ENCODE data around the gene PCDHGA1. TPM values are rescaled to one million over a fixed set of nuclear protein-coding genes. Genes with fewer than 3 reads are reported as not detected.

The PCDHGA1 gene
- total RNA-seq, 5 donors from 2014 or later (not counting 1 experiment from before 2014, with no cell fraction given): 0.16 to 0.38 (median 0.31) TPM; not detected in 1

DNA sequence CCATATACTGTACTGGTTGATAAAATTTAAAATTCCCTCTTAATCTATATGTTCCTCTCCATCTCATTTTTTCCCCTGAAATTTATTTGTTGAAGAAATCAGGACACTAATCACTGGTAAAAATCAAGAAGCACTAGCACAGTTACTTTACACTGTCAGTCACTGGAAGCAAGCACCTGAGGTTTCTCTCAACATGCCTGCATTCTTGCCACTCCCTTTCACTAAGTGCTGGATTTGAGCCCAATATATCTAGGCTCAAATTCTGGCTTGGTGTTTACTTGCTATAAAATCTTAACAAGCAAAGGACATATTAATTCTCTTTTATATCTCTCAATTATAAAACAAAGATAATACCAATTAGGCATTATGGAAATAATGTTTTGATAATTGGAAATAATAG lies 229.8 kb downstream of the PCDHGA1 start:
- no peak overlapping the region for H3K27ac ChIP-seq (ENCODE audit: low read length)
- CTCF ChIA-PET: interaction anchor here in 1 of 2 donors (0.7 kb wide), 1 partner anchor 28 kb away, joined by 5 read pairs; no protein-coding TSS in a partner anchor
- H3K4me1 Mint-ChIP-seq: peaks cover 38 to 48% (median 47%) of the 10 kb centered on the region in 3 donors

DNA sequence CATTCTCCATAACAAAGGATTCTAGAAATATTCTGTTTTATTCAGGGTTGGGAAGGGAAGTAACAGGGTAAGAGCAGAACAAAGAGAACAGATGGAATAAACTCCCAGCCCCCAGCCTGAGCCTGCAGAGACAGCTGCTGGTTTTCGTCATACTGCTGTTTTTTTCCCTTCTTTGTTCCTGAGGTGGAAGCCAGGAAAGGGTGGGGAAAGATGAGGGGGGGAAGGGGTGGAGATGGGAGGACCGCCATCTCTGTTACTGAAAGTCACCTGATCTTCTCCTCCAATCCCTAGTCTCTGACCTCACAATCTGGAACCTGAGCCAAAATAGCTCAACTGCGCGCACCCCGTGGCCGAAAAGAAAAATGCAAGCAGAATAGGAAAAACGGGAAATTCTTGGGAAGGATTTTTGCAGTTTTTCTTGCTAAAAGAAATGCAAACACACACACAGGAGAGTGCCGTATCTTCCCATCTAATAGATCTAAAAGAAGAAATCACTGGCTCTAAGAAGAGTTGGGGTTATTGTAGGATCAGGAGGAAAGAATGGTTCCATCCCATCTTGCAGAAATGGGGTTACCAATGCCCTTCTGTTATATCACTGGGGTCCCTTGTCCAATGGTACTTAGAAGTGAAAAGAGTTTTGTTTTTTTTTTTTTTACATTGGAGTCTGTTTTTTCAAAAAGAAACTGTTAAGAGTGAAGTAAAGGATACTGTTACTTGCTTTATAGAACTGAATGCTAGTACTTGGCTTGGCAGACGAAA lies 230.6 kb downstream of the PCDHGA1 start:
- Histone ChIP-seq H3K27me3 (replicated peaks in 1 of 2; ENCODE audit: control insufficient read depth in 2 of 2, extremely low read depth in 1 of 2, insufficient read depth in 2 of 2, low read length in 1 of 2) (no peaks in the 10 kb centered on the region), H3K9me3 (no peaks in the 10 kb centered on the region), H3K27ac (ENCODE audit: low read length) (no peak overlapping the region), H3K36me3 (ENCODE audit: control insufficient read depth in 2 of 2, extremely low read depth in 1 of 2, insufficient read depth in 1 of 2, low read length in 1 of 2) (peaks cover 15 to 73% of the 10 kb centered on the region in 2 donors), H3K4me3 (ENCODE audit: control insufficient read depth in 1 of 2, extremely low read depth in 1 of 2, low read length in 1 of 2) (no peak overlapping the region), H3K4me1 (ENCODE audit: control insufficient read depth in 1 of 2, extremely low read depth in 1 of 2, insufficient read depth in 2 of 2, low read length in 2 of 2) (peaks cover 5 to 13% of the 10 kb centered on the region in 2 experiments)
- H3K4me1 Mint-ChIP-seq: peaks cover 45 to 50% (median 45%) of the 10 kb centered on the region in 3 donors
- H3K9me3 Mint-ChIP-seq: no peaks in the 10 kb centered on the region
- ATAC-seq (replicated peaks in 1 of 4): no peak
- no peaks in the 10 kb centered on the region for H3K27me3 Mint-ChIP-seq
- DNase-seq: no peak
- POLR2A ChIA-PET: interaction anchor here in 1 of 2 donors (0.6 kb wide), 1 partner anchor 152 kb away, joined by 8 read pairs; no protein-coding TSS in a partner anchor
- CTCF ChIA-PET: interaction anchor here in 1 of 2 donors (0.7 kb wide), 2 partner anchors 27 to 173 kb away, joined by 3 to 5 read pairs; partner anchors contain the start of gene PCDHGB4
- WGBS (ENCODE audit: insufficient coverage): no CpG with 5 or more reads among the region's 9 CpGs
- H3K27ac Mint-ChIP-seq: no peak overlapping the region
- no peak overlapping the region for H3K4me3 Mint-ChIP-seq
- H3K36me3 Mint-ChIP-seq: peaks cover 62% of the 10 kb centered on the region

More for the DNA sequence above, 229.8 kb downstream of the PCDHGA1 start:
- Mint-ChIP-seq H3K4me3 (no peak overlapping the region), H3K36me3 (peaks cover 57% of the 10 kb centered on the region), H3K27ac (no peak overlapping the region), H3K9me3 (no peaks in the 10 kb centered on the region), H3K27me3 (no peaks in the 10 kb centered on the region)
- DNase-seq (no peak), ATAC-seq (replicated peaks in 1 of 4) (no peak)
- Histone ChIP-seq H3K27me3 (replicated peaks in 1 of 2; ENCODE audit: control insufficient read depth in 2 of 2, extremely low read depth in 1 of 2, insufficient read depth in 2 of 2, low read length in 1 of 2) (no peaks in the 10 kb centered on the region), H3K4me1 (ENCODE audit: control insufficient read depth in 1 of 2, extremely low read depth in 1 of 2, insufficient read depth in 2 of 2, low read length in 2 of 2) (peaks cover 5 to 13% of the 10 kb centered on the region in 2 experiments), H3K36me3 (ENCODE audit: control insufficient read depth in 2 of 2, extremely low read depth in 1 of 2, insufficient read depth in 1 of 2, low read length in 1 of 2) (peaks cover 11 to 73% of the 10 kb centered on the region in 2 donors), H3K4me3 (ENCODE audit: control insufficient read depth in 1 of 2, extremely low read depth in 1 of 2, low read length in 1 of 2) (no peak overlapping the region), H3K9me3 (no peaks in the 10 kb centered on the region)
- POLR2A ChIA-PET: interaction anchor here in 1 of 2 donors (0.6 kb wide), 1 partner anchor 152 kb away, joined by 8 read pairs; no protein-coding TSS in a partner anchor

Other genes with a start within 250 kb of the PCDHGA1 start
- 1 to 10 TPM in 1 of 5 donors, under 1 TPM in 1, not detected in 3; 0.09 to 1.4 TPM for gene PCDHB2, start 235.9 kb upstream of the PCDHGA1 start, total RNA-seq
- 1 to 10 TPM in 1 of 5 donors, not detected in 4; 1.2 TPM for gene PCDHB3, start 230.0 kb upstream of the PCDHGA1 start, total RNA-seq
- not detected for gene PCDHB4, start 208.7 kb upstream of the PCDHGA1 start, total RNA-seq
- gene PCDHB5, start 195.3 kb upstream of the PCDHGA1 start, total RNA-seq: under 1 TPM in 3 of 5 donors, not detected in 2; 0.09 to 0.32 (median 0.30) TPM
- gene PCDHB6, start 180.5 kb upstream of the PCDHGA1 start, total RNA-seq: not detected
- gene PCDHB7, start 157.9 kb upstream of the PCDHGA1 start, total RNA-seq: not detected
- gene PCDHB8, start 152.7 kb upstream of the PCDHGA1 start, total RNA-seq: not detected
- not detected for gene PCDHB16, start 148.1 kb upstream of the PCDHGA1 start, total RNA-seq
- gene PCDHB9, start 143.4 kb upstream of the PCDHGA1 start, total RNA-seq: under 1 TPM in 3 of 5 donors, not detected in 2; 0.09 to 0.26 (median 0.23) TPM
- not detected for gene PCDHB10, start 138.2 kb upstream of the PCDHGA1 start, total RNA-seq
- gene PCDHB11, start 130.9 kb upstream of the PCDHGA1 start, total RNA-seq: not detected
- gene PCDHB12, start 121.8 kb upstream of the PCDHGA1 start, total RNA-seq: not detected
- gene PCDHB13, start 116.6 kb upstream of the PCDHGA1 start, total RNA-seq: under 1 TPM in 1 of 5 donors, not detected in 4; 0.06 TPM
- under 1 TPM in 1 of 5 donors, not detected in 4; 0.12 TPM for gene PCDHB14, start 107.2 kb upstream of the PCDHGA1 start, total RNA-seq
- under 1 TPM in 2 of 5 donors, not detected in 3; 0.12 to 0.16 TPM for gene PCDHB15, start 85.1 kb upstream of the PCDHGA1 start, total RNA-seq
- 1 to 10 TPM in 2 of 5 donors, under 1 TPM in 2, not detected in 1; 0.49 to 2.0 (median 0.97) TPM for gene SLC25A2, start 26.5 kb upstream of the PCDHGA1 start, total RNA-seq
- 100 to 1,000 TPM in 3 of 5 donors, 10 to 100 TPM in 2; 83.7 to 103 (median 101) TPM for gene TAF7, start 9.7 kb upstream of the PCDHGA1 start, total RNA-seq
- gene PCDHGA2, start 8.2 kb downstream of the PCDHGA1 start, total RNA-seq: under 1 TPM in 2 of 5 donors, not detected in 3; 0.13 to 0.15 TPM
- gene PCDHGA3, start 13.3 kb downstream of the PCDHGA1 start, total RNA-seq: under 1 TPM in 2 of 5 donors, not detected in 3; 0.09 to 0.20 TPM
- gene PCDHGB1, start 19.6 kb downstream of the PCDHGA1 start, total RNA-seq: under 1 TPM in 2 of 5 donors, not detected in 3; 0.13 to 0.19 TPM
- gene PCDHGA4, start 24.5 kb downstream of the PCDHGA1 start, total RNA-seq: under 1 TPM in 4 of 5 donors, not detected in 1; 0.18 to 0.37 (median 0.28) TPM
- gene PCDHGB2, start 29.5 kb downstream of the PCDHGA1 start, total RNA-seq: under 1 TPM; 0.16 to 0.62 (median 0.47) TPM
- under 1 TPM in 3 of 5 donors, not detected in 2; 0.06 to 0.43 (median 0.41) TPM for gene PCDHGA5, start 33.6 kb downstream of the PCDHGA1 start, total RNA-seq
- under 1 TPM; 0.20 to 0.85 (median 0.41) TPM for gene PCDHGB3, start 39.7 kb downstream of the PCDHGA1 start, total RNA-seq
- gene PCDHGA6, start 43.4 kb downstream of the PCDHGA1 start, total RNA-seq: under 1 TPM; 0.19 to 0.64 (median 0.28) TPM
- under 1 TPM; 0.16 to 0.53 (median 0.21) TPM for gene PCDHGA7, start 52.2 kb downstream of the PCDHGA1 start, total RNA-seq
- under 1 TPM; 0.09 to 0.29 (median 0.19) TPM for gene PCDHGB4, start 57.2 kb downstream of the PCDHGA1 start, total RNA-seq
- under 1 TPM in 3 of 5 donors, not detected in 2; 0.05 to 0.13 (median 0.09) TPM for gene PCDHGA8, start 62.1 kb downstream of the PCDHGA1 start, total RNA-seq
- under 1 TPM; 0.26 to 0.96 (median 0.39) TPM for gene PCDHGB5, start 67.4 kb downstream of the PCDHGA1 start, total RNA-seq
- under 1 TPM in 4 of 5 donors, not detected in 1; 0.14 to 0.26 (median 0.19) TPM for gene PCDHGA9, start 72.3 kb downstream of the PCDHGA1 start, total RNA-seq
- gene PCDHGB6, start 77.5 kb downstream of the PCDHGA1 start, total RNA-seq: under 1 TPM in 4 of 5 donors, not detected in 1; 0.19 to 0.59 (median 0.37) TPM
- under 1 TPM; 0.10 to 0.53 (median 0.32) TPM for gene PCDHGA10, start 82.5 kb downstream of the PCDHGA1 start, total RNA-seq
- gene PCDHGB7, start 87.2 kb downstream of the PCDHGA1 start, total RNA-seq: under 1 TPM; 0.16 to 0.33 (median 0.22) TPM
- gene PCDHGA11, start 90.5 kb downstream of the PCDHGA1 start, total RNA-seq: under 1 TPM in 4 of 5 donors, not detected in 1; 0.06 to 0.44 (median 0.11) TPM
- gene PCDHGA12, start 100.0 kb downstream of the PCDHGA1 start, total RNA-seq: under 1 TPM in 4 of 5 donors, not detected in 1; 0.09 to 0.53 (median 0.22) TPM
- under 1 TPM in 4 of 5 donors, not detected in 1; 0.12 to 0.30 (median 0.24) TPM for gene PCDHGC3, start 145.5 kb downstream of the PCDHGA1 start, total RNA-seq
- gene PCDHGC4, start 154.5 kb downstream of the PCDHGA1 start, total RNA-seq: under 1 TPM in 2 of 5 donors, not detected in 3; 0.18 to 0.51 TPM
- not detected for gene PCDHGC5, start 158.6 kb downstream of the PCDHGA1 start, total RNA-seq

Measured in T-cell (primary cell).